ENCODE data around the gene EFNB2. TPM values are rescaled to one million over a fixed set of nuclear protein-coding genes. Genes with fewer than 3 reads are reported as not detected.

EFNB2 gene
- total and polyA plus RNA-seq, 4 donors: 2.6 to 6.1 (median 3.4) TPM

- peaks cover 0 to 5% (median 0%) of the 10 kb centered on the region in 4 donors for H3K27me3 ChIP-seq (ENCODE audit: control insufficient read depth in 4 of 4, insufficient read depth in 4 of 4, low read length in 3 of 4)
- WGBS: 84% methylated on average over 4 of the region's 4 CpGs
Observed at GRCh38 chr13:106505732-106506131, 29.7 kb downstream of the EFNB2 start.

GRCh38 chr13:106505295-106505694 is 30.2 kb downstream of the EFNB2 start:
- no peak overlapping the region for H3K27ac ChIP-seq (ENCODE audit: low read depth in 1 of 2, low read length in 2 of 2)
- peaks cover 0 to under 1% (median 0%) of the 10 kb centered on the region in 4 donors for H3K36me3 ChIP-seq (ENCODE audit: control insufficient read depth in 4 of 4, insufficient read depth in 3 of 4, low read depth in 1 of 4, low read length in 3 of 4)
- DNase-seq (ENCODE audit: low spot score): no peak
- H3K9me3 ChIP-seq (ENCODE audit: control insufficient read depth in 4 of 4, low read length in 3 of 4): no peaks in the 10 kb centered on the region
- H3K9ac ChIP-seq (ENCODE audit: low read depth in 1 of 2, low read length in 2 of 2): no peak overlapping the region
- no peaks in the 10 kb centered on the region for H3K4me1 ChIP-seq (ENCODE audit: control insufficient read depth in 4 of 4, insufficient read depth in 4 of 4, low read length in 3 of 4)
- H3K27me3 ChIP-seq (ENCODE audit: control insufficient read depth in 4 of 4, insufficient read depth in 4 of 4, low read length in 3 of 4): peaks cover 0 to 5% (median 0%) of the 10 kb centered on the region in 4 donors
- WGBS: 87% methylated on average over 4 of the region's 4 CpGs
- no peak for TF ChIP-seq EGR1 (IDR thresholded peaks at IDR 0.05; ENCODE audit: low read depth in 2 of 2)
- TF ChIP-seq ATF3 (IDR thresholded peaks at IDR 0.05): no peak
- no peak for TF ChIP-seq ZBTB33 (IDR thresholded peaks at IDR 0.05)
- TF ChIP-seq NR2F2 (IDR thresholded peaks at IDR 0.05): no peak
- no peak for TF ChIP-seq TAF1 (conservative IDR thresholded peaks at IDR 0.05)
- no peak for TF ChIP-seq FOXA2 (IDR thresholded peaks at IDR 0.05)
- TF ChIP-seq REST (IDR thresholded peaks at IDR 0.05): no peak
- TF ChIP-seq RXRA (IDR thresholded peaks at IDR 0.05): no peak
- H3K4me3 ChIP-seq (ENCODE audit: low read depth in 1 of 3, low read length in 3 of 3): no peak overlapping the region

More at GRCh38 chr13:106505732-106506131, 29.7 kb downstream of the EFNB2 start:
- Histone ChIP-seq H3K4me3 (ENCODE audit: low read depth in 1 of 3, low read length in 3 of 3) (no peak overlapping the region), H3K9me3 (ENCODE audit: control insufficient read depth in 4 of 4, low read length in 3 of 4) (no peaks in the 10 kb centered on the region), H3K27ac (ENCODE audit: low read depth in 1 of 2, low read length in 2 of 2) (no peak overlapping the region), H3K36me3 (ENCODE audit: control insufficient read depth in 4 of 4, insufficient read depth in 3 of 4, low read depth in 1 of 4, low read length in 3 of 4) (peaks cover 0 to 1% (median 0%) of the 10 kb centered on the region in 4 donors), H3K4me1 (ENCODE audit: control insufficient read depth in 4 of 4, insufficient read depth in 4 of 4, low read length in 3 of 4) (no peaks in the 10 kb centered on the region), H3K9ac (ENCODE audit: low read depth in 1 of 2, low read length in 2 of 2) (no peak overlapping the region)
- TF ChIP-seq YY1 (IDR thresholded peaks at IDR 0.05): no peak
- TF ChIP-seq CTCF (IDR thresholded peaks at IDR 0.05; ENCODE audit: low read depth, low read length, missing input control): no peak
- TF ChIP-seq JUND (IDR thresholded peaks at IDR 0.05): no peak
- TF ChIP-seq HNF4A (conservative IDR thresholded peaks at IDR 0.05): no peak
- no peak for DNase-seq (ENCODE audit: low spot score)

All from liver (tissue), 9 donors.